Measurements from ENCODE around the gene GBP2. TPM values are rescaled to one million over a fixed set of nuclear protein-coding genes. Genes with fewer than 3 reads are reported as not detected.

Gene GBP2
- total RNA-seq, 1 donor from 2014 or later: 59.4 TPM

- no peaks in the 10 kb centered on the region for H3K4me1 ChIP-seq
- intact Hi-C loops (cut with DNase I): no loop called here
- no peak for TF ChIP-seq POLR2AphosphoS5 (IDR thresholded peaks at IDR 0.05; ENCODE audit: insufficient read depth in 1 of 2, low read depth in 1 of 2)
- TF ChIP-seq CTCF (IDR thresholded peaks at IDR 0.05): no peak
- no peak for TF ChIP-seq POLR2A (IDR thresholded peaks at IDR 0.05)
- H3K36me3 ChIP-seq: peaks cover 0 to 47% of the 10 kb centered on the region in 2 donors
- no peaks in the 10 kb centered on the region for H3K9me3 ChIP-seq
- no peaks in the 10 kb centered on the region for H3K27me3 ChIP-seq
- DNase-seq (ENCODE audit: extremely low spot score in 2 of 2): no peak
- no peak overlapping the region for H3K4me3 ChIP-seq
- no peak overlapping the region for H3K27ac ChIP-seq
These were observed 21.8 kb downstream of the GBP2 start for GRCh38 chr1:89104147-89104546.

DNA sequence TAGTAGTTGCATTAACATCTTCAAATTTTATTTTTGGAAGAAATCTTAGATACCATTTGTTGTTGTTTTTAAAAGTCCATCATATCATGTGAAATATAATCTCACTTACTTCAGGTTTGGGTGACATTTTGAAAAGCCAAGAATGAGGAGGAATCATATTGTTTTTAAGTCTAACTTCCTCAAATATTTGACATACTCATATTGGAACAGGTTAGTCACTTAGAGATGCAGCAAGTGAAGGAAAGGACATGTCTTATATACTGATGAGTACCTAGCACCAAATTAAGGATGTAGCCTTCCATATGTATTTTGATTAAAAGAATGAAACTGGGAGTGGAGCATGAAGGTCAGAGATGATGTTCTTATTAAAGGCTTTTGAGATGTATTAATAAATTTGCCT is 23.9 kb downstream of the GBP2 start:
- Histone ChIP-seq H3K27ac (no peak overlapping the region), H3K27me3 (no peaks in the 10 kb centered on the region), H3K36me3 (peaks cover 0 to 26% of the 10 kb centered on the region in 2 donors), H3K4me3 (no peak overlapping the region), H3K9me3 (no peaks in the 10 kb centered on the region), H3K4me1 (no peaks in the 10 kb centered on the region)
- TF ChIP-seq CTCF (IDR thresholded peaks at IDR 0.05) (no peak), POLR2AphosphoS5 (IDR thresholded peaks at IDR 0.05; ENCODE audit: insufficient read depth in 1 of 2, low read depth in 1 of 2) (no peak), POLR2A (IDR thresholded peaks at IDR 0.05) (no peak)
- intact Hi-C loops (cut with DNase I): no loop called here
- DNase-seq (ENCODE audit: extremely low spot score in 2 of 2): no peak

- Histone ChIP-seq H3K27ac (no peak overlapping the region), H3K9me3 (no peaks in the 10 kb centered on the region), H3K4me1 (no peaks in the 10 kb centered on the region), H3K4me3 (no peak overlapping the region), H3K27me3 (no peaks in the 10 kb centered on the region), H3K36me3 (peaks cover 0 to 11% of the 10 kb centered on the region in 2 donors)
- intact Hi-C loops (cut with DNase I): no loop called here
- TF ChIP-seq CTCF (IDR thresholded peaks at IDR 0.05): no peak
- no peak for TF ChIP-seq POLR2A (IDR thresholded peaks at IDR 0.05)
- no peak for TF ChIP-seq POLR2AphosphoS5 (IDR thresholded peaks at IDR 0.05; ENCODE audit: insufficient read depth in 1 of 2, low read depth in 1 of 2)
- DNase-seq (ENCODE audit: extremely low spot score in 2 of 2): no peak
These were observed 25.5 kb downstream of the GBP2 start for GRCh38 chr1:89100412-89100811.

- Histone ChIP-seq H3K27me3 (no peaks in the 10 kb centered on the region), H3K36me3 (no peaks in the 10 kb centered on the region), H3K27ac (no peak overlapping the region), H3K4me3 (no peak overlapping the region), H3K9me3 (no peaks in the 10 kb centered on the region), H3K4me1 (no peaks in the 10 kb centered on the region)
- TF ChIP-seq POLR2A (IDR thresholded peaks at IDR 0.05): no peak
- no peak for TF ChIP-seq POLR2AphosphoS5 (IDR thresholded peaks at IDR 0.05; ENCODE audit: insufficient read depth in 1 of 2, low read depth in 1 of 2)
- no peak for TF ChIP-seq CTCF (IDR thresholded peaks at IDR 0.05)
- no peak for DNase-seq (ENCODE audit: extremely low spot score in 2 of 2)
- intact Hi-C loops (cut with DNase I): no loop called here
These were observed 27.1 kb downstream of the GBP2 start for GRCh38 chr1:89098857-89099256.

DNA sequence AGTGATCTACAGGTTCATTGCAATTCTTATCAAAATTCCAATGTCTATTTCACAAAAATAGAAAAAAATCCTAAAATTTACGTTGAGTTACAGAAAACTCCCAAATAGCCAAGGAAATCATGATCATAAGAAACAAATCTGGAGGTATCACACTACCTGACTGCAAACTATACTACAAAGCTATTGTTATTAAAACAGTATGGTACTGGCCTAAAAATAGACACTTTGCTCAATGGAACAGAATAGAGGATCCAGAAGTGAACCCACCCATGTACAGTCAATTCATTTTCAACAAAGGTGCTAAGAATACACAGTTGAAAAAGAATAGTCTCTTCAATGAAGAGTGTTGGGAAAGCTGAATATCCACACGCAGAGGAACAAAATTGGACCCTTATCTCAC is 30.2 kb downstream of the GBP2 start:
- TF ChIP-seq POLR2A (IDR thresholded peaks at IDR 0.05) (no peak), POLR2AphosphoS5 (IDR thresholded peaks at IDR 0.05; ENCODE audit: insufficient read depth in 1 of 2, low read depth in 1 of 2) (no peak), CTCF (IDR thresholded peaks at IDR 0.05) (no peak)

More for the DNA sequence above, 30.2 kb downstream of the GBP2 start:
- no peaks in the 10 kb centered on the region for H3K4me1 ChIP-seq
- H3K27ac ChIP-seq: no peak overlapping the region
- no peaks in the 10 kb centered on the region for H3K27me3 ChIP-seq
- no peak for DNase-seq (ENCODE audit: extremely low spot score in 2 of 2)
- intact Hi-C loops (cut with DNase I): no loop called here
- no peaks in the 10 kb centered on the region for H3K36me3 ChIP-seq
- no peak overlapping the region for H3K4me3 ChIP-seq
- no peaks in the 10 kb centered on the region for H3K9me3 ChIP-seq

Measured in vagina (tissue), 2 donors.